Dedifferentiated amniotic fluid mesenchymal stem cell (primary cell): ENCODE data around the gene GTF2F2.

Experiments
- DNase-seq: peaks from one replicate; pipeline ENCODE4 v3.0.0-alpha.2; 2016; ENCODE audit errors: extremely low spot score

The GTF2F2 gene

GRCh38 chr13:45209229-45209628 is 88.9 kb downstream of the GTF2F2 start:
- no peak for DNase-seq

- DNase-seq: no peak
These were observed 95.2 kb downstream of the GTF2F2 start for GRCh38 chr13:45215392-45216077.

- no peak for DNase-seq
These were observed 95.9 kb downstream of the GTF2F2 start for GRCh38 chr13:45216193-45216592.

- DNase-seq: no peak
These were observed 98.4 kb downstream of the GTF2F2 start for GRCh38 chr13:45218689-45219088.

- DNase-seq: no peak
These were observed 99.0 kb downstream of the GTF2F2 start for GRCh38 chr13:45219123-45219891.

- DNase-seq: peak; percentile 40
These were observed 99.6 kb downstream of the GTF2F2 start for GRCh38 chr13:45219938-45220375.

- no peak for DNase-seq
These were observed 100.1 kb downstream of the GTF2F2 start for GRCh38 chr13:45220403-45220802.

- DNase-seq: no peak
These were observed 102.2 kb downstream of the GTF2F2 start for GRCh38 chr13:45222516-45222915.

GRCh38 chr13:45222919-45223318 is 102.6 kb downstream of the GTF2F2 start:
- DNase-seq: no peak

- no peak for DNase-seq
These were observed 103.9 kb downstream of the GTF2F2 start for GRCh38 chr13:45224176-45224575.

- DNase-seq: no peak
These were observed 105.1 kb downstream of the GTF2F2 start for GRCh38 chr13:45225370-45225769.

- no peak for DNase-seq
These were observed 105.7 kb downstream of the GTF2F2 start for GRCh38 chr13:45226024-45226423.

- DNase-seq: no peak
These were observed 107.7 kb downstream of the GTF2F2 start for GRCh38 chr13:45228002-45228401.

GRCh38 chr13:45229172-45229571 is 108.9 kb downstream of the GTF2F2 start:
- no peak for DNase-seq

- DNase-seq: no peak
These were observed 111.0 kb downstream of the GTF2F2 start for GRCh38 chr13:45231305-45231704.

GRCh38 chr13:45231722-45232121 is 111.4 kb downstream of the GTF2F2 start:
- DNase-seq: no peak

GRCh38 chr13:45232591-45232990 is 112.3 kb downstream of the GTF2F2 start:
- no peak for DNase-seq

GRCh38 chr13:45238945-45239795 is 118.9 kb downstream of the GTF2F2 start:
- DNase-seq: no peak

GRCh38 chr13:45240143-45240542 is 119.8 kb downstream of the GTF2F2 start:
- DNase-seq: no peak

GRCh38 chr13:45242070-45242469 is 121.8 kb downstream of the GTF2F2 start:
- no peak for DNase-seq

- no peak for DNase-seq
These were observed 122.2 kb downstream of the GTF2F2 start for GRCh38 chr13:45242524-45242923.

GRCh38 chr13:45243077-45243476 is 122.8 kb downstream of the GTF2F2 start:
- DNase-seq: no peak
